MM.1S (cell line): ENCODE data around the gene PCDHGB7.

Source experiments
- EZH2 ChIP-seq: fragments of 300-600 bp; sonication (generic); optimal IDR thresholded peaks from 2 replicates; pipeline ENCODE3; 2017; ENCODE audit warnings: low read depth, mild to moderate bottlenecking, antibody characterized with exemption, low read length, mixed read lengths
- TF ChIP-seq, protein P1 (sequence below): fragments of 300-600 bp; sonication (generic); IDR thresholded peaks from 2 replicates; pipeline ENCODE4 v1.5.1; 2016; ENCODE audit warnings: antibody characterized with exemption, low read length, mixed read lengths

DNA sequence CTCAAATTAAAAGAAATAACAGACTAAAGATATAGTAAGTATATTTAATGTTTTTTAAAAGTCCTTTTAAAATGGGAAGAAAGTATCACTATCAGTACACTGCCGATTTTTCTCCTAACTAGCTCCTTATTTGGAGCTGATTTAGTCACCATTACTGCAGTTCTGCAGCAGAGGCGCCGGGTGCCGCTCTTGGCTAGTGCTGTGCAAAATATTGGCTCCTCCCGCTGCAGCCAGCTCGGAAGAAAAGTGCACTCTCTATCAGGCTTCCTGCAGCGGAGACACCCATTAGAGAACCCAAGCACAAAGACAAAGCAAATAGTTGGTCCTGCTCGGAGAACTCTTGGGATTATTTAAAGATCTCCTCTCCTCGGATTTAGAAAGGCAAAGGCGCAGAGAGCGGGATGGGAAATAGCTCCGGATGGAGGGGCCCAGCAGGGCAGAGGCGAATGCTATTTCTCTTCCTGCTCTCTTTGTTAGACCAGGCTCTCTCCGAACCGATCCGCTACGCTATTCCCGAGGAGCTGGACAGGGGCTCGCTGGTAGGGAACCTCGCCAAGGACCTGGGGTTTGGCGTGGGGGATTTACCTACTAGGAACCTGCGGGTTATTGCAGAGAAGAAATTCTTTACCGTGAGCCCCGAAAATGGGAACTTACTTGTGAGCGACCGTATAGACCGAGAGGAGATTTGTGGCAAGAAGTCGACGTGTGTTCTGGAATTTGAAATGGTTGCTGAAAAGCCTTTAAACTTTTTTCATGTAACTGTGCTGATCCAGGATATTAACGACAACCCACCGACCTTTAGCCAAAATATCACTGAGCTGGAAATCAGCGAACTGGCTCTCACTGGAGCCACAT lies 47.3 kb upstream of the PCDHGB7 start, which contains the start of gene PCDHGB3:
- TF ChIP-seq, protein P1, sequence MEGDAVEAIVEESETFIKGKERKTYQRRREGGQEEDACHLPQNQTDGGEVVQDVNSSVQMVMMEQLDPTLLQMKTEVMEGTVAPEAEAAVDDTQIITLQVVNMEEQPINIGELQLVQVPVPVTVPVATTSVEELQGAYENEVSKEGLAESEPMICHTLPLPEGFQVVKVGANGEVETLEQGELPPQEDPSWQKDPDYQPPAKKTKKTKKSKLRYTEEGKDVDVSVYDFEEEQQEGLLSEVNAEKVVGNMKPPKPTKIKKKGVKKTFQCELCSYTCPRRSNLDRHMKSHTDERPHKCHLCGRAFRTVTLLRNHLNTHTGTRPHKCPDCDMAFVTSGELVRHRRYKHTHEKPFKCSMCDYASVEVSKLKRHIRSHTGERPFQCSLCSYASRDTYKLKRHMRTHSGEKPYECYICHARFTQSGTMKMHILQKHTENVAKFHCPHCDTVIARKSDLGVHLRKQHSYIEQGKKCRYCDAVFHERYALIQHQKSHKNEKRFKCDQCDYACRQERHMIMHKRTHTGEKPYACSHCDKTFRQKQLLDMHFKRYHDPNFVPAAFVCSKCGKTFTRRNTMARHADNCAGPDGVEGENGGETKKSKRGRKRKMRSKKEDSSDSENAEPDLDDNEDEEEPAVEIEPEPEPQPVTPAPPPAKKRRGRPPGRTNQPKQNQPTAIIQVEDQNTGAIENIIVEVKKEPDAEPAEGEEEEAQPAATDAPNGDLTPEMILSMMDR = peak; percentile 73
- TF ChIP-seq EZH2 = no peak
